T-helper 1 cell (primary cell): ENCODE measurements around the gene C6orf163.
A peak's percentile ranks its signal among the peaks of the same experiment; 100 is the strongest.
"Not testable (repeated sequence)": the region's sequence is repeated elsewhere in the genome, so short reads cannot be mapped to it uniquely, and the experiment has no call there.

Experiments used
- DNase-seq, 5 donors: peaks; one replicate each; pipeline ENCODE4 v3.0.0-alpha.2; 2012 to 2020
- total RNA-seq, 4 donors: gene quantifications; one replicate each; lab custom pipeline; 2026; lab: John Stamatoyannopoulos, UW

C6orf163 gene
- total RNA-seq = 0.95 to 4.0 (median 2.4) reads per million in 4 donors

DNA sequence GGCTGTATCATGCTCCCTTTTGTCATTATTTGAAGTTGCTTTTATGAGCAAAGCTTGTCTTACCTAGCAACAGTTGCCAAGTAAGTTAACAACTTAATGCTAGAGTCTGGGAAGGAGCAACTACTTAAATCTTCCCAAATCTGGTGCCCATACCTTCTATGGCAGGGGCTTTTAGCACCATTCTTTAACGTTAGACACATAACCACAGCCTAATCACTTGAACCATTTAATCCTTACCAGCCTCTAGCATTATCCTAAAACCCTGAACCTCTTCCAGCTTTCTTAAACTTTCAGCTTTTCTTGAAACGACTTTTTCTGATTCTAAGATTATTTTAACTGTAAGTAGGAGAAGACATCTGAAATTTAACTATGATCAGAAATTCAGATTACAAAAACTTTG lies at the start of gene C6orf163:
Gene C6orf163 (plus strand): TSS at position 83 of the 400 bp plus-strand sequence. CDS start 287 bp downstream, at position 370.
- no peak for DNase-seq

DNA sequence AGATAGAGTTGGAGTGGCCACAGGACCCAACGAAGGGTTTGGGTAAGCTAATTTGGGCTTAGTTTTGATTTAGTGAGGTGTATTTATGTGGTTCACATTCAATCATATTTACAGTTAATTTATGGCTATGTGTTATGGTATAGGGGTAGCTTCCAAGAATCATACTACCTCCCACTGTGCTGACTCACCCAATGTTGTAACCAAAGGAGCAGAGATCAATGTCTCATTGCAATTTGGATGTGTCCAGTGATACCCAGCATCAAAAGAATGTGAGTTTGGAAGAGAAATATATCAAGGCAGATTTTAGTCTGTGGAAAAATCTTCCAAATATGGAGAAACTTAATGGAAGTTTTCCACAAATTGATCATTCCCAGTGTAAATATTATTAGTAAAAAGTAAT lies 47.5 kb upstream of the C6orf163 start:
- no peak for DNase-seq

DNA sequence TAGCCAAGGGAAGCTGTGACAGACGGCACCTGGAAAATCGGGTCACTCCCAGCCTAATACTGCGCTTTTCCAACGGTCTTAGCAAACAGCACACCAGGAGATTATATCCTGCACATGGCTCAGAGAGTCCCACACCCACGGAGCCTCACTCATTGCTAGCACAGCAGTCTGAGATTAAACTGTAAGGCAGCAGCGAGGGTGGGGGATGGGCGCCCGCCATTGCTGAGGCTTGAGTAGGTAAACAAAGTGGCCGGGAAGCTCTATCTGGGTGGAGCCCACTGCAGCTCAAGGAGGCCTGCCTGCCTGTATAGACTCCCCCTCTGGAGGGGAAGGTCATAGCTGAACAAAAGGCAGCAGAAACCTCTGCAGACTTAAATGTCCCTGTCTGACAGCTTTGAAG lies 43.3 kb upstream of the C6orf163 start:
- not testable (repeated sequence) for DNase-seq

DNA sequence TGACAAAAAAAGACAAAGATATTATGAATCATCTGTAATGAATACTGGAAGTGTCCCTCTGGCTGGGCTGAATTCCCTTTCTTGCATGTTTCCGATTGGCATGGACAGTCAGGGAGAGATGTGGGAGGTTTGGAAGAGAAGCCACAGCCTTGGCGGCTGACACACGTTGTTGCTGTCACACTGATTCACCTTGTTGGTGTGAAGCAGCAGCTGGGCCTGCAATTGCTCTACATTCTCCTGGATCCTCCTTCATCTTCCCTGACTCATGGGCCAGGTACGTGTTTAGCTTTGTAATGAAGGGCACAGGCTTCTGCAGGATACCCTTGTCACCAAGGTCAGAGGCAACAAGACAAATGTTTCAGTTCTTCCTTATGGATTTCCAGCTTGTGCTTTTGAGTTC lies 35.6 kb upstream of the C6orf163 start:
- no peak for DNase-seq

DNA sequence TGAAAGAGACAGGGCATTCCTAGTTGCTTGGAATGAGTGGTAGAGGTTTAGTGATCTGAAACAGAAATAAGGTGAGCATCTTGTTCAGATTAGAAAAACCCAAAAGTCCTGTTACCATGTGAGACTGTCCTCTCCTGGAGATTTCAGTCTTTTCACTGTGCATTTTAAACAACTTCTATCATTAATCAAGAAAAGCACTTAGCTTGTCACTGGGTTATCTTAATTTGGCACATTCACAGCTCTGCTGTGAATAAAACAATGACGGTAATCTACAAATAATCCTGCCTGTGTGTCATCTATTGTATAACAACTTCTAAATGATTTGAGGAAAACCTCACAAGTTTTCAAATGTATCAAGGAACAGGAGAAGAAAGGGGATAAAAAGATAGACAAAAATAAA lies 31.8 kb upstream of the C6orf163 start:
- no peak for DNase-seq

DNA sequence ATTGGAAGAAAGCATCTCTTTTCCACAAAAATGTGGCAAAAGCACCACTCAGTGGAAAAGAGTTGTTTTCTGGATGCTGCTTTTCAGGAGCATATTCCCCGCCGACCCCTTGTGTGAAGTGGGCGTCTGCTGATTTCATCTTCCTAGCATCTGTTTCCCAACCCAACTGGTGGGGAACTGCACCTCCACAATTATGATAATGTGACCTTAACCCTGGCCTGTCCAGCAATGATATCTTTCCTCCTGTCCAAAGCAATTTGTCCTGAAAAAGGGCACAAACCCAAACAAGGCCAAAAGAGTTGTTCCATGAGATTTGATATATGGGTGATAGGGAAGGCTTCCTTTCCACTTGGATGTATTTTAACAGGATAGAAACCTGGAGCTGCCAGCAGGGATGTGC lies 29.5 kb upstream of the C6orf163 start:
- DNase-seq = no peak

DNA sequence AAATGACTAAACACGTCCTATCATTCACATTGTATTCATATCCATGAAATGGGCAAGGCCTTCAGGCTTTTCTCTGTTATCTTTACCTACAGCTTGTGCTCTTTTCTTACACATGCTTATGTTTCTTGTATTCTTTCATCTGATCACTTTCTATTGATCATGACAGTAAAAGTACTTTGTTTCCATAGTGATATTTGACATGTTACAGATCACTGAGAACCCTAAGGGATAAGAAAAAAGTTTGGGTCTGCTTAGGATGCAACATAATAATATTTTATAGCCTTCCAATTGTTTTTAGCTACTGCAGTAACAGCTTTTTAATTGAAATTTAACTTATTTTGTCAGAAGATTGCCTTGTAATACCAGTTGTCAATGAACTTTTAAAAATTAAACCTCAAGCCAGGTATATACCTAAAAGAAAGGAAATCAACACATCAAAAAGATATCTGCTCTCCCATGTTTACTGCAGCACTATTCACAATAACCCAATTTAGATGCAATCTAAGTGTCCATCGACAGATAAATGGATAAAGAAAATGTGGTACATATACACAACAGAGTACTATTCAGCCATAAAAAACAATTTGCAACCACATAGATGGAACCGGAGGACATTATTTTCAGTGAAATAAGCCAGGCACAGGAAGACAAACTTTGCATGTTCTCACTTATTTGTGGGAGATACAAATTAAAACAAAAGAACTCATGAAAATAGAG lies 25.2 kb upstream of the C6orf163 start:
- no peak for DNase-seq

DNA sequence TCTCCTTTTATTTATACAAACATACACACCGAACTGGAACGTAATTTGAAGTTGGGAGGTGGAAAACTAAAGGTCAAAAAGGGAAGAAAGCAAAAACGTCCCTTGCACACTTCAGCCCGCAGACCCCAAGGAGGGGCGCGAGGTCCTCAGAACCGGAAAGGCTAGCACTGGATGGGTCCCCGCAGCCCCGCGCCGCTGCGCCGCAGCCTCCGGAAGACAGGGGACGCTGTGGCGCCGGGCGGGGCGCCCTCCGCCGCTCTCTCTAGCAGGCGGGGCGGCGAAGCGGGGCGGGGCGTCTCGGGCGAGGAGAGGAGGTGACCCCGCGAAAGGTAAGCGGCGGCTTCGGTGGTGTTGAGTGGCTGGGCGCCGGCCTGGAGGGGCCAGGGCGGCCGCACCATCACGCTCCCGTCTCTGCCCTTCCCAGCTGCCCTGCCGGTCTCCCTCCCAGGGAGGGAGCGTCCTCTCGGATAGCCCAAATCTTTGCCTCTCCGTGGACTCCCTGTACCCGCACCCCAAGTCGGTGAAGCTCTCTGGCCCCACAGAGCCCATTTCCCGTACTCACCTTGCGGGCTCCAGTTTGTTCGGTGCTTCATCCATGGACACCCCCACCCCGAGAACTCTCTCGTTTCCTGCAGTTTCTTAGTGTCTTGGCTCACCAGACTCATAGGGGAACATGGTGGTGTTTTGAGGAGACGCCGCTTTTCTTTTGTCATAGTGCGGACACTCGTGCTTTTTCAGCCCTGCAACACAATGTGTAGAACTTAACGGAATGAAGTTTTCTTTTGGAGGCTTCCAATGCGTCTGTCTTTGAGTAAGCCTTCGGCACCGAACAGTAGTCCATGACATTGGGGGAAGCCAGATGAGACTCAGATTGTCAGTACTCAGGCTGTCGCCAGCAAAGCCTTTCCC lies 22.1 kb upstream of the C6orf163 start, which contains the start of gene SMIM8:
Gene SMIM8 (plus strand): TSS at position 285 of the 909 bp plus-strand sequence. CDS start 14,444 bp downstream, outside the sequence.
- peak; percentile 69 to 84 (median 78) for DNase-seq

DNA sequence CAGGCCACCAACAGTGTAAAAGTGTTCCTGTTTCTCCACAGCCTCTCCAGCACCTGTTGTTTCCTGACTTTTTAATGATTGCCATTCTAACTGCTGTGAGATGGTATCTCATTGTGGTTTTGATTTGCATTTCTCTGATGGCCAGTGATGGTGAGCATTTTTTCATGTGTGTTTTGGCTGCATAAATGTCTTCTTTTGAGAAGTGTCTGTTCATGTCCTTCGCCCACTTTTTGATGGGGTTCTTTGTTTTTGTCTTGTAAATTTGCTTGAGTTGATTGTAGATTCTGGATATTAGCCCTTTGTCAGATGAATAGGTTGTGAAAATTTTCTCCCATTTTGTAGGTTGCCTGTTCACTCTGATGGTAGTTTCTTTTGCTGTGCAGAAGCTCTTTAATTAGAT lies 20.7 kb upstream of the C6orf163 start:
- not testable (repeated sequence) for DNase-seq

DNA sequence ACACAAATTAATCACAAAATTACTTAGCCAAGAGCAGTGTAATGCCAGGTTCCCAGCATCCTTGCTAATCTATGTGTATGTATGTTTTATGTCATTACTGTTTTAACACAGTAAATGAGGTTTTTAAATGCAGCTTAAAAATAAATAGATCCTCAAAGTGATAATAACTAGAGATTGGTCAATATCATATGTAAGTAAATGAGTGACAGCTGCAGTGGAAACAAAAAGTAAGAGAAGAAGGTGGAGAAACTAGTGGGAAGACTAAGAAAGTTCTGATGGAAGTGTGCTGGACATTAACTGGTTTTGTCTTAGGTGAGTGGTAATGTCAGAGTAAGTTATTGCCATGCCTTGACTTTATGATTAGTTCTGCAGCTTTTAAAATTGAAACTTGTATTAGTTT lies 13.7 kb upstream of the C6orf163 start:
- no peak for DNase-seq

DNA sequence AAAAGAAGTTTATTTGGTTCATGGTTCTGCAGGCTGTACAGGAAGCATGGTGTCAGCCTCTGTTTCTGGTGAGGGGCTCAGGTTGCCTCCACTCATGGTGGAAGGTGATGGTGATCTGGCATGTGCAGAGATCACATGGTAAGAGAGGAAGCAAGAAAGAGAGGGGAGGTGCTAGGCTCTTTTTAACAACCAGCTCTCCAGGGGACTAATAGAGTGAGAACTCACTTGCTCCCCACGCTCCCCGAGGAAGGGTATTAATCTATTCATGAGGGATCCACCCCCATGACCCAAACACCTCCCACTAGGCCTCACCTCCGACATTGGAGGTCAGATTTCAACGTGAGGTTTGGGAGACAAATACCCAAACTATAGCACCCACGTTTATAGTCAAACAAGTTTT lies 11.6 kb upstream of the C6orf163 start:
- no peak for DNase-seq

DNA sequence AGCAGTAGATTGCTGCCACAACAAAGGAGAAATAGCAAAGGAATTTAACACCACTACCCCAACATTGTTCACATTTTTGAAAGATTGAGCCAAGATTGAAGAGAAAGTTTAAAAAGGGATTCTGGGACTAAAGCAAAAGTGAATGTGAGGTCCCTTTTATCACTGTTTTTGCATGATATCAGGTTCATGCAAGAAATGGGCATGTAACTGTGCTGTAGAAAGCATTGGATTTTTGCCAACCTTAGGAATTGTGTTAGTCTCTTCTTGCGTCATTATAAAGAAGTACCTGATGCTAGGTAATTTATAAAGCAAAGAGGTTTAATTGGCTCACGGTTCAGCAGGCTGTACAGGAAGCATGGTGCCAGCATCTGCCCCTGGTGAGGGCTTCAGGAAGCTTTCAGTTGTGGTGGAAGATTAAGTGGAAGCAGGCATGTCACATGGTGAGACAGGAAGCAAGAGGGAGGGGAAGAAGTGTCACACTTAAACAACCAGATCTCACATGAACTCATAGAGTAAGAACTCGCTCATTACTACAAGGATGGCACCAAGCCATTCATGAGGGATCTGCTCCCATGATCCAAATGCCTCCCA lies 10.9 kb upstream of the C6orf163 start:
- peak in 1 of 5 donors; percentile 19 for DNase-seq

DNA sequence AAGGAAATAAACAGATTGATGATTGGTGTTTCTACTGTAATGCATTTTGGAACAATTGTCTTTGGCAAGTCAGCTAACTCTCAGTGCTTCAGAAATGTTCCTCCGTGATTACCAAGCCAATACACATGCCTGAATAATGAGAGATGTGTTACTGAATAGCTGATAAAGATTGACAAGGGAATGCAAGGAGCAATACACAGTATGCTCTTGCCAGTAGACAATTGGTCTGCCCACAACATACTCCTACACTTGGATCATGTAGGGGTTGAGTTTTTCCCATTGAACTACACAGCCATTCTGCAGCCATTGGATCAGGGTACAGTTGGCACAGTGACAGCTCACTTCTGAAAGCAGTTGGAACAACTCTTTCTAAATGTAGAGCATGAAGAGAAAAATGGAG lies 9.9 kb upstream of the C6orf163 start:
- no peak for DNase-seq

DNA sequence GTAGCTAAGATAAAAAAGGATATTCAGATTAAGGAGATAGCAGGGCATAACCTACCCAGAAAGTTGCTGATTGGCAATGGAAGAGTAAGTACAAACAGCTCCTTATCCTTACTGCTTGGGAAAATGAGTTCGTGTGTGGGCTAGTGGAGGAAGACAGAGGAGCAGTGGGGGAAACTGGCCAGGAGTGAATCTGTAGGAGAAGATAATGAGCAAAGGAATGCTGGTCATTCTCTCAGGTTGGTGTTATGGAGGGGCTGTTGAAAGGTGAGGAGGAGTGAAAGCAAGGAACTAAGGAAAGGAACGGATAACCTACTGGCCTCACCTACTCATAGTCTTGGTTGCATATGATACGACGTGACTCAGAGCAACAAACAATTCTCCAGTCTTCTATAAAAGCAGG lies 8.2 kb upstream of the C6orf163 start:
- DNase-seq = no peak

DNA sequence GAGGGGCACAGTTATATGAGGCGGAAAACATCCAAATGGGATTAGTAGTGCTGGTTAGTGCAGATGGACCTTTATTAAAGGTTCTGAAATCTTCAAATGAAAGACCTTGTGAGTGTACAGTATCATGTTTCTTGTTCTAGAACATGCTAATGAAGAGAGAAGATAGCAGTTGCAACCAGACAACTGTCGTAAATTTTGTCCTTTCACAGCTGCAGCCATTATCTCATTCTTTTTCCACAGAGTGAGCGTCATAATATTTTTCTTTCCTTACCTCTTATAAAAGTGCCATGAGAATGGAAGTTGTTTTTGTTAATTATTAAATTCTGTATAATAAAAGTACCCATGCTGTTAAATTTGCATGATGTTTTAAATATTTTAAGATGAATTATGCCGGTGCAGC lies 4.4 kb upstream of the C6orf163 start:
- no peak for DNase-seq

DNA sequence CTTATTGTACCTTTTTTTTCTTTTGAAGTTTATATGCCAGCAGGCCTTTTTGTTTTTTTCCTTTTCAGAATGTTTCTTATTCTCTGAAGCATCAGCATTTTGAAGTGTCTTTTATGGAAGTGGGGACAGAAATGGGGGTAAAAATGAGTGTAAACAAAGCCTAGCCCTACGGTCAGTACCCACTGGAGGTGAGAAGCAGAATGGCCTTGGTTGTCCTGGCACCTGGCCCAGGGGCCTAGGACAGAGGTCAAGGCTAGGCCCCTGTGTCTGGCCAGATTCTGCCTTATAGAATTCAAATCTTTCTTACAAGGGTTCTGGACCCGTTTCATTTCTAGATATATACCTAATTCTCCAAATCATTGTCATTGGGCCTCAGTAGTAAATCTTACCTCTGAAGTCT lies 3.5 kb upstream of the C6orf163 start:
- no peak for DNase-seq

DNA sequence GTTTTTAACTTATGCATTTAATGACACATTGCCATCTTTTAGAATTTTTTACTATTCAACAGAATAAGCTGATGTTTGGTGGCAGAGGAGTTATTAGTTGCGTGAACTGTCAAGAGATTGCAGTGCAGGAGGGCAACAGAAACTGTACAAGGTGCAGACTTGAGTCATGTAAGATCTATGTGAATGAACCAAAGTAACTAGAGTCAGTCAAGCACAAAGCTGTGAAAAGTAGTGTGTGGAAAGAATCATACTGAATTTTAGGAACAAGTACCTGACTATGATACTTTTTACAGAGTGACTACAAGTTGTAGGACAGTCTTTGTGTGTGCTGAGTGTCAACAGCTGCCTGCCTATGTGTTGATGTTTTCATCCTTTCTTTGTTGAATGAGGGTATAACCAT lies 2.7 kb upstream of the C6orf163 start:
- no peak for DNase-seq

DNA sequence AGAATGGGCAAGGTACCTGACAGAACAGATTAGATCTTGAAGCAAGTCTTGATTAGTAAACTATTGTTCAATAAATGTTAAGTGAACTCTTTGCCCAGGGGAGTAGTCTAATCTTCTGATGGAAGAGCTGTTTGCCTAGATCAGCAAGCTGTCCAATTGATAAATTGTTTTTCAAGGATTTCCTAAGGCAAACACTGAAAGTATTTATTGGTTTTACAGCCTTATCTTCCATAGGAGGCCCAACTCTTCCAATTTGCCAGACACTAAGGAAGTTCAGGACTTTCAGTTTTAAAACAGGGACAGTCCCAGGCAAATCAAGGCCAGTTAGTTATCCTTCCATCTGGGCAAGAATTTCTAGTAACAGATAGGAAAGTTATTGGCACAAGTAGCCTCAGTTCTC lies 1.8 kb upstream of the C6orf163 start:
- DNase-seq = no peak

DNA sequence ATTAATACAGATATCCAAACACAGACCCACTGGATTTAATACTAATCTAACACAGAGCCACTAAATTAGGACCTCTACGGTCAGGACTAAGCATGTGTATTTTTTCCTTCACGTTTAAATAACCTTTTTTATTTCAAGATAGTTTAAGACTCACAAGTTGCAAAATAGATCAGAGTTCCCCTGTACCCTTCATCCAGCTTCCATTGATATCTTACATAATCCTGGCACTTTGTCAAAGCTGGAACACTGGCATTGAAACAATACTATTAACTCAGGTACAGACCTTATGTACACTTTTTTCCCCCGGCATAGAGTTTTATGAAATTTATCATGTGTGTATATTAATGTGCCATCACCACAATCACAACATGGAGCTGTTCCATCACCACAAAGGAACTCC lies 2.1 kb downstream of the C6orf163 start:
- DNase-seq = no peak

DNA sequence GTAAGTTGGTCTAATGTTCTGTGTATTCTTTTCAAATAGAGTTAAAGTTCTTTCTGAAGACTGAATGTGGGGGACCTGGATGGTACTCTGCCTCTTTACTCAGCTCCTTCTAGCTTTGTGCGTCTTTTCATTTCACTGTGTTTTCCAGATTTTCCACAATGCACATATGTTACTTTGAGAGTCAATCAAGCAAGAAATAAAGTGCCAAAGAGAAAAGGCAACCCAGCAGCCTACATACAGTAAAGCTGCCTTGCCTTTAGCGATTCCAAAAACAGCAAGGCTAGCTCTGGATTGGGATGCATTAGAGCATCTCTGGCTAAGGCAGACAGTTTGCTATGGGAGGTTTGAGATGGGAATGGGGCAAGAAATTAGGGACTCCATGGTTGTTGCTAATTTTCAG lies 5.3 kb downstream of the C6orf163 start:
- DNase-seq = no peak

DNA sequence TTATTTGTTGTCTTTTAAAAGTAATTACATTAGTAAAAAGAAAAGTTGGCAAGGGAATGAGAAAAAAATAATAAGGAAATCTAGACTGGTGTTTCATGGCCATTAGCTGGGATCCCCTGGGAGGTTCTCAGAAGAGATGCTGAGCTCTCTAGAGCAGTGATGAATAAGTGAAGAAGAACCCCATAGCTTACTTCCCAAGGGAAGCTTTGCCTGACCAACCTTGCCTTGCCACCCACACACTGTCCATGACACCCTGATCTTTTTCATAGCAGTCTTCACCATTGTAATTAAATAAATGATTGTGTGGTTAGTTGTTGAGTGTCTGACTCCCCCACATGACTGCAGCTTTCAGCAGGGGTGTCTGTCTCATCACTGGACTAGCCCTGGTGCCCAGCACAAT lies 5.9 kb downstream of the C6orf163 start:
- DNase-seq = no peak

DNA sequence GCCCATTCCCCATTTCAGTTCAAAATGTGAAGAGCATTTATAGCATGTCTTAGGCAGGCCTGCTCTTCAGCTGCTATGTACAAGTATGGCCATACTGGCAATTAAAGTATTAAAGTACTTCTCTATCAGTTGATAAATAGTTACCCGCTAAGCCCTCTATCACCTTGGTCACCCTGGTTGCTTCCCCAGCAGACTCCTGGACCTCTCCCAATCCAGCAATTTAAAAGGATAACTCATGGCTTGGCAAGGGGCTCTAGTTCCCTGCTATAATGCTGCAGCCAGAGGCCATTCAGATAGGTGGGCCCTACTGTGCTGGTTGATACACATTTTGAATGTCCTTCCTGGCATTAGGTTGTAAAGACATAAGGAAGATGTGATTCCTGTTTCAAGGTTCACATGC lies 7.0 kb downstream of the C6orf163 start:
- DNase-seq = no peak

DNA sequence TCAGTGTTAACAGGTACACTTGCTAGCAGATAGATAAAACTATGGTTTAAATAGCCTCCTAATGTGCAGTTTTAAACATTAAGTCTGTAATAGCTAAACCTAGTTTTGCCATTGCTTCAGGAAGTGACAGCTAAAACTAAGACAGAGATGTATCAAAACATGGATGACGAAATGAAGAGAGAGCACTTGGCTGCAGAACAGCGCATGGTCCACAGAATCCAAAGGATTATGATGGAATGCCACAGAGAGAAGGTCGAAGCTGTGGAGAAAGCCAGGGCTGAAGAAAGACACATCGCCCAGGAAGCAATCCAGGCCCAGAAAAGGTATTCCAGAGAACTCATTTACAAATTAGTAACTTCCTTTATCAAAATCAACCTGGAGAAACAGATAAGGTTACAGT lies 11.6 kb downstream of the C6orf163 start:
- DNase-seq = no peak
